GM18870 (cell line): Measurements from ENCODE around the gene PRM1.

ENCODE experiments used
- ATAC-seq: cut with Tn5 transposase; IDR thresholded peaks from one replicate; pipeline ENCODE4 v1.9.1; 2021; ENCODE audit warnings: moderate library complexity; ENCODE audit not compliant: unreplicated experiment

PRM1 gene

GRCh38 chr16:11239644-11240632 is 41.2 kb downstream of the PRM1 start:
- no peak for ATAC-seq

GRCh38 chr16:11238272-11239202 is 42.6 kb downstream of the PRM1 start:
- ATAC-seq, result no peak

GRCh38 chr16:11236461-11237254 is 44.5 kb downstream of the PRM1 start:
- no peak for ATAC-seq

GRCh38 chr16:11235703-11235991 is 45.5 kb downstream of the PRM1 start:
- no peak for ATAC-seq

GRCh38 chr16:11234884-11235702 is 46.0 kb downstream of the PRM1 start:
- ATAC-seq, result no peak

- no peak for ATAC-seq
Measured at GRCh38 chr16:11233727-11234376, 47.3 kb downstream of the PRM1 start.

GRCh38 chr16:11232852-11233726 is 48.0 kb downstream of the PRM1 start:
- ATAC-seq, result peak; percentile 57

- no peak for ATAC-seq
Measured at GRCh38 chr16:11232302-11232851, 48.8 kb downstream of the PRM1 start.

GRCh38 chr16:11231367-11231970 is 49.7 kb downstream of the PRM1 start:
- ATAC-seq, result no peak
